NCI-H1417 (cell line): ENCODE results near the gene AMPD3.

Source experiments
- DNase-seq, 3 experiments: peaks; one replicate each; lab custom pipeline; 2025; lab: John Stamatoyannopoulos, UW

The AMPD3 gene

DNA sequence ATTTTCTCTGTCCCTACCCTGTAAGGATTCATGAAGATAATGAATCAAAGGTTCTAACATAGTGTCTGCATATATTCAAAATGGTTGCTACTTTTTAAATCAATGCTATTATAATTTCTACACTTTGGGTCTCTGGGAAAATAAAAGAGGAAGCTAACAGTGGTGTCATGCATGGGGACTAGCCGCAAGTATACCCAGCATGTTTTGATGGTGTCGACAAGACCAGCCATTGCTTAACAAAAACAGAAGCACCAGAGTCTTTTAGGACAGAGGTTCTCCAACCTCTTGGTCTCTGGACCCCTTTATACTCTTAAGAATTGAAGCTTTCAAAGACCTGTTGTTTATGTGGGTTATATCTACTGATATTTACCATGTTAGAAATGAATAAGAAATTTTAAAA is 48.2 kb downstream of the AMPD3 start:
- DNase-seq = no peak

DNA sequence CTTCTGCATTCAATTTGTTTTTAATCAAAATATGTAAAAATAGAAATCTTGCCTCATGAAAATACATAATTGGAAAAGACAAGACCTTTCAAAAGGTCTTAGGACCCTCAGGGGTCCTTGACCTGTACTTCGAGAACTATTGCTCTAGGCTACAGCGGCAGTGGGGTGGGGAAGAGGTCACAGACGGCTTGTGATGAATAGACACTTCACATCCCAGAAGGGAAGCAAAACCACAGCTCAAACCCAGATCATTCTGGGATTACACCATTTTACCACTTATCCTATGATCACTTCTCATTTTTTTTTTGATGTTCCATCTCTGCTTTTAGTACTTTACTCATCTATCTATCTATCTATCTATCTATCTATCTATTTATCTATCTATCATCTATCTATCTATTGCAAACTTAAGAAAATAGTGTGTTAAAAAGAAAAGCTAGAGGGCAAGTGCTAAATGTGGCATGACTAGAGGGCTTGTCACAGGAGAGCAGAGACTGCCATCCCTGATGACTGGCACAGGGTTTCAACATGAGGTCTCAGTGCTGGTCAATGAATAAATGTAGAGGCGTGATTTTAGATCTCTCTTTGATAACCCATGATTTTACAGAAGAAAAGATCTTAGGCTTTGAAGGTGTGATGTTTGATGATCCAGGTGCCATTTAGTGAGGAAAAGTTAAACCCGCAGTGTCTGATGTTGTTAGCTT is 48.9 kb downstream of the AMPD3 start:
- DNase-seq = peak in 1 of 3 experiments; percentile 58

DNA sequence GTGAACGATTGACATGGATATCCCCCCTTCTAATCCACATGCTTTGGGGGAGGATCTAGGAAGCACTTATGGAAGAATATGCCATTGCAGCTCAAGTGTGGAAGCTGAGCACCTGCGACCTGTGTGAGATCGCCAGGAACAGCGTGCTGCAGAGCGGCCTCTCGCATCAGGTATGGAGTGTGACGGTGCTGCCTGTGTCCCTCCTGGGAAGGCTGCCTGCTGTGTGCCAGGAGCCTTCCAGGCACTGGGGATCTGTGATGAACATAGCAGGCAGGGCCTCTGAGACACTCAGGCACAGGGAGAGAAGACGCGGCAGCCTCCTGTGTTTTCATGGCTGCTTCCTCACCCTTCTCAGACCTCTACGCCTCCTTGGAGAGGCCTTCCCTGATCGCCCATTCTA is 49.4 kb downstream of the AMPD3 start:
- peak in 1 of 3 experiments; percentile 91 for DNase-seq

DNA sequence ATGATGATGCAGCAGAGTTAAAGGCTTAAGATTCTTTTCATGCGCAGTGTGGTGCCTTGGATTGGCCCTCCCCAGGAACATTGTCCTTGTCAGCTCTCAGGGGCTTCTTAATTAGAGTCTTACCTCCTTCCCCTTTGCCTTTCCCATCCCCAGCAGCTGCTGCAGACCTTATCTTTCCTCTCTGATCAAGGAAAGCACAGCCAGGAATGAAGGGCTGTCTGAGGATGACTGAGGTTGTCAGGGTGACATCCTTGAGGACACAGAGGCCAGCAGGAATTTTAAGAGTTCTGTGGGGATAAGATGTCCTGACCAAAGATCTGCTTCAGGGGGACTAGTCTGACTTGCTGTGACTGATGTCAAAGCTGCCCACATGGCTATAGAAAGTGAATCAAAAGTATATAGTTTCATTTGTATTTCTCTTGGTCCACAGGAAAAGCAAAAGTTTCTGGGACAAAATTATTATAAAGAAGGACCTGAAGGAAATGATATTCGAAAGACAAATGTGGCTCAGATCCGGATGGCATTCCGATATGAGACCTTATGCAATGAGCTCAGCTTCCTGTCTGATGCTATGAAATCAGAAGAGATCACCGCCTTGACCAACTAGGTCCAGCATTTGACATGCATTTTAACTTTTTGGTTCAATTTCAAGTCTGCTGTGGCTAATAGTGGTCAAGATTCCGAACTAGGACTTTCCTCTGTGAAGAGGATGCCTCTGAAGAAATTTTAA is 50.4 kb downstream of the AMPD3 start:
- no peak for DNase-seq

DNA sequence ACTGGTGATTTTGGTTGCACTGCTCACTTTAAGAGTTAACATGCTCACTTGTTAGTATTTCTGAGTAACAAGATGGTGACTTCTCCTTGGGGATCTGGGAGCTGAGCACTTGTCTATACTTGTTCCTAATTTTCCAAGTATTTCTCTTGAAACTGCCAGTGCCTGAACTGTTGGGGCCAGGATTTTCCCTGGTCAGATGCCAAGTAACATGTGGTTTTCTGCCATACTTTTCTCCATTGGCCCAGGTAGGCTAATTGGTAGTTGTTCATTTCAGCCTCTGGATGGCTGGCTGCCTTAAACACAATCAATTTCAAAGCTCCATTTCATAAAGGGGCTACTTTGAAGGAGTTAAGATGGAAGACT is 50.9 kb downstream of the AMPD3 start:
- no peak for DNase-seq

DNA sequence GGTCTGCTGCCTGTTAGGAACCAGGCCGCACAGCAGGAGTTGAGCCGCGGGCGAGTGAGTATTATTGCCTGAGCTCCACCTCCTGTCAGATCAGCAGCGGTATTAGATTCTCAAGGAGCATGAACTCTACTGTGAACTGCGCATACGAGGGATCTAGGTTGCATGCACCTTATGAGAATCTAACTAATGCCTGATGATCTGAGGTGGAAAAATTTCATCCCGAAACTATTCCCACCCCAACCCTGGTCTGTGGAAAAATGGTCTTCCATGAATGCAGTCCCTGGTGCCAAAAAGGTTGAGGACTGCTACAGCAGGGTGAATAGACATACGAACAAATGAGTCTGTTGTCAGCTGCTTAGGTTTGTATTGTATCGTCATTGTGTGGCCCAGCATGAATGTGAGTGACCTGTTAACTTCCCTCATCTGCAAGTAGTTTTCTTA is 56.1 kb downstream of the AMPD3 start:
- DNase-seq = no peak

DNA sequence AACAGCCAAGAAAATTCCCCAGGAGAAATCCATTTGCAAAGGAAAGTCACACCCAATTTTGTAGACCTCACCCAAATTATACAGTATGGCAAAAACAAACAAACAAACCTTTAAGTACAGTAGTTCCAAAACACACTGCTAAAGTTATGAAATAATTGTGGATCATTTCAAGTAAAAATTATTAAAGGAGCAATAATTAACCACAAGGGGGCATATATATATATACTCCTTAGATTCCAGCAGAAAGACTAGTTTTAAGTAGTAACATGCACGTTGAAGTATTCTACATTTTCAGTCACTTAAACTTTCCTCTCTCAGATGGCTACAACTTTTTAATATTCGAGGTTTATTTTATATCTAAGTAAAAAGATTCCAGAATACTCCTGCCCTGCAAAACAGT is 59.1 kb downstream of the AMPD3 start:
- no peak for DNase-seq

DNA sequence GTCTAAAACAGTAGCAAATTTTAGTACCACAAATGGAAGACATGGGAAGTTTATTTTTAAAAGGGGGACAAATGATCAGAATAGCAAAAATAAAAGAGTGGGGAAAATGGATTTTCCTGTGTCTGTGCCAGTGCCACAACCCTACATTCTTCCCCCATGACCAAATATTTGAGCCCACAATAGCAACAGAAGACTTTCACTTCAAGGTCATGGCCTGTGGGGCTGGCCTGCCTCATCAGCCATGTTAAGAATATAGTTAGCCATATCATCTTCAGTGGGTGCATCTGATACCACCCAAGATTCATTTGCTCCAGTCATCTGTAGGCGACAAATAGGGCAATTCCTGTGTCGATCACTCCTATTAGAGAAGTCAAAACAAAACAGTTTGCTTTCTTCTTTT is 59.6 kb downstream of the AMPD3 start:
- DNase-seq = no peak

DNA sequence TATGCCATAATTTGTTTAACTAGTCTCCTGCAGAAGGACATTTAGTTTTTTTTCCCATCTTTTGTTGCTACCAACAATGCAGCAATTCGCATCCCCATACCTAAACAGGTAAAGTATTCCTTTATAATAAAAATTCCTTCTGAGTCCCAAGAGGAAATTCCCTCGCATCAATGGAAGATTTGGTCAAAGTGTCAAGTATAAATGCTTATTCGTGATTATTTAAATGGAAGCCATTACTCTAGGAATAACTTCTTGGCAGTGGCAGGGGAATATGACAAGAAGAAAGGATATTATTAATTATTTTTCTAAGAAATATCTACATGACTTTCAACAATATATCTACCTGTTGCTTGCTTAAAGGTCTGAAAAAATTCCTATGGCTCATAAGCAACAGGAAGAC is 60.4 kb downstream of the AMPD3 start:
- DNase-seq = no peak

DNA sequence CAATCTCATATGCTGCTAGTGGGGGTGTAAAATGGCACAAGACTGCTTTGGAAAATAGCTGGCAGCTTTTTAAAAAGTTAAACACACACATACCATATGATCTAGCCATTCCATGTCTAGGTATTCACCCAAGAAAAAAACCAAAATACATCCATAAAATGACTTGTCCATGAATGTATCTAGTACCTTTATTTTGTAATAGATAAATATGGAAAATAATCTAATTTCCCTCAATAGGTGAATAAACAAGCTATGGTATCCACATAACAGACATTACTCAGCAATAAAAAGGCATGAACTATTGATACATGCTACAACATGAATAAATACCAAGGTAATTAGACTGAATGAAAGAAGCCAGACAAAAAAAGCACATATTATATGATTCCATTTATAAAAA is 63.1 kb downstream of the AMPD3 start:
- no peak for DNase-seq

DNA sequence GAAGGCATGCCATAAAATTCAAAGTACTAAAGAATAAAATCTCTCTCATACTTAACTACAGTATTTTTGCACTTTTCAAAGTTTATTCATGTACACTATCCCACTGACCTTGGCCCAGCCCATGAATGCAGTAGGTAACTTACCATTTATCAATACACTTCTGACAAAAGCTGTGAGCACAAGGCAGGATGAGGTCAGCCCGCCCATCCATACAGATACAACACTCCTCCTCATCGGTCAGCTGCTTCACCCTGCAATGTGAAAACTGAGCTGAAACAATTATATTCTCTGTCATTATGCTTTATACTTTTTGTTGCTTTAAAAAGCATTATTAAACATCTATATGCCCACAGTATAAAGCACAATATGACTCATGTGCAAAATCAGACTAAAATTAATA is 63.8 kb downstream of the AMPD3 start:
- DNase-seq = no peak

DNA sequence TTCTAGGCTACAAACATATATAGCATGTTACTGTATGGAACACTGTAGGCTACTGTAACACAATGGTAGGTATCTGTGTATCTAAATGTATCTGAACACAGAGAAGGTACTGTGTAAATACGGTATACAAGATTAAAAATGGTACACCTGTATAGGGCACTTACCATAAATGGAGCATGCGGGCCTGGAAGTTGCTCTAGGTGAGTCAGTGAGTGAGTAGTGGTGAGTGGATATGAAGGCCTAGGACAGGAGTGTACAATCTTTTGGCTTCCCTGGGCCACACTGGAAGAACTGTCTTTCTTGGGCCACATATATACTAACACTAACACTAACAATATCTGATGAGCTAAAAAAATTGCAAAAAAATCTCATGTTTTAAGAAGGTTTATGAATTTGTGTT is 64.6 kb downstream of the AMPD3 start:
- DNase-seq = no peak

DNA sequence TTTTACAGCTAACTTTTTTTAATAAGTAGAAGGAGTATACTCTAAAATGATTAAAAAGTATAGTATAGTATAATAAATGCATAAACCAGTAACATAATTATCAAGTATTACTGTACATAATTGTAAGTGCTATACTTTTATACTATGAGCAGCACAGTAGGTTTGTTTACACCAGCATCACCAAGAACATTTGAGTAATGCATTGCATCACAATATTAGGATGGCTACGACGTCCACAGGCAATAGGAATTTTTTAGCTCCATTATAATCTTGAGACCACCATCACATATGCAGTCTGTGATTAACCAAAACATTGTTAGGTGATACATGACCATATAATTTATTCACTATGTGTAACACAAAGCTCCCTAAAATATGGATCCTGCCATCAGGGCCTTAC is 65.5 kb downstream of the AMPD3 start:
- no peak for DNase-seq

DNA sequence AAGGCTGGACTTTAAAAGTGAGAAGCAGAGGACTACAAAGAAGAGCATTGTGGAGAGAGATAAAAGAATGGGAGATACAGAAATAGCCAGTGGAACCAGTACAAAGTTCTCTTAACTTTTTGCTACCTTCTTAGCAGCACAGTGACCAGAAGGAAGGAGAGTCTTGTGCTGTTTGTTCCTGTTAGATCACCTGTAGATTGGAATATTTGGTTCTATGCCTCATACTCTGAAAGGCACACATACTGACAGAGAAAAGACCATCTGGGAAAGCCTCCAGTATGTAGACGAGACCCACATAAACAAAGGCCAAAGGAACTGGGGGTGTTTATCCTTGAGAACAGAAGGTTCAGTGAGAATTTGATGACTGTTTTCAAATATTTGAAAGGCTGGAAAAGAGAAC is 67.2 kb downstream of the AMPD3 start:
- no peak for DNase-seq

DNA sequence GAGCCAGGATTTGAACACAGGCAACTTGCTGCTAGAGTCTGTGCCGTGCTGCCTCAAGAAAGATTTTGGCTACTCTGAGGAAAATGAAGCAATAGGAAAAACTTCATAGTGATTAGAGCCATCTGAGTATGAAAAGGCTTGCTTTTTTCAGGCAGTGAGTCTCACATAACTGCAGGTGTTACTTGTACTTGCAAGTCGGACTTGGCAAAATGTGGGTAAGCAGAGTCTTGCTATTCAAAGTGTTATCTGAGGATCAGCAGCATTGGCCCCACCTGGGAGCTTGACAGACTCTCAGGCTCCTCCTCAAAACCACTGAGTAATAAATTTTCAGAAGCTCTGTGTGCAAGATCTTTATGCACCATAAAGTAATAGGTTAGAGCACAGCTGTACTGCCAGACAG is 67.9 kb downstream of the AMPD3 start:
- peak in 1 of 3 experiments; percentile 44 for DNase-seq

DNA sequence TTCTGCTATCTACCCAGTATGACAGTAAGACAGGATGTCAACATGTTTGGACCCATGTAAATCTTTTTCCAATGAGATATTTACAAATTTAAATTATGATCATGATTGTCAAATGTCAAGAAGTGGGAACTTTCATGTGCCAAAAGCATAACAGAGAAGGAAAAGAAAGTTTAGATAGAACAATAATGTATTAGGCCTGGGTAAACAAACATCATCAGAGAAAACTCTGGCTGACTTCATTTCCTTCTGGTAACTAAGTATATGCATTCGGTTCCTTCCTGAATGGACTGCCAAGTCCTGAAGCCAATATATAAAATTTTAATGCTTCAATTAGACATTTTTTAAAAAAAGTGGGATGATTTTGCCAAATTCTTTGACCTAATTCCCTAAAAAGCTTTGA is 69.4 kb downstream of the AMPD3 start:
- no peak for DNase-seq

DNA sequence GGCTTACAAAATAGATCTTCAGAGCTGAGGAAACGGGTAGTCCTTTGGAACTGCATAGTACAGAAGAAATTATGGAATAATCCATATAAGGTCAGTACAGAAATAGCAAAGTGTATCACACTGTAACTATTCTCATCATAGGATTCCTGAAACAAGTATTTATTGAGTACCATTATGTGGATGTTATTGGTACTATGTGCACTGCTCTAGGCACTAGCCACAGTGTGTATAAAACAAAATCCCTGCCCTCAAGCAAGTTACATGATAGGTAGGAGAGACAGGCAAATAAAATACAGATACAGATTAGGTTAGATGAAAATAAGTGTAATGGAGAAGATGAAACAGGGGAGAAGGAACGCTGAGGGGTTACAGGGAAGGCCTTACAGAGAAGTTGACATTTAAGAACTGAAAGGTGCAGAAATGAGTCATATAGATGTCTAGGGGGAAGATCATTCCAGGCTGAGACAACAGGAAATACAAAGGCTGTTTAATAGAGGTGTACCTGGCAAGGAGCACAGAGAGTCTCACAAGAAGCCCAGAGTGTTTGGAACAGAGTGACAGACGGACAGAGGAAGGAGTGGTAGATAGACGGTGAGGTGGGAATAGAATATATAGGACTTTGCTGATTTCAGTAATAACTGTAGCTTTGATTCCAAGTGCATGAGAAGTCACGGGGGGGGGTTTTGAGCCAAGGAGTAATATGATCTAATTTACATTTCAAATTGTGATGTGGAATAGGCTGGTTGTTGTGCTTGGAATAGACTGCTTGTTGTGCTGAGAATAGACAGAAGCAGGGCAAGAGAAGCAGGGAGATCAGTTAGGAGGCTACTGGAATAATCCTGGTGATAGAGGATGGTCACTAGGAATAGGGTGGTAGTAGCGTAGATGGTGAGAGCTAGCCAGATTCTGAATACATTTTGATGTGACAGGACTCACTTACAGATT is 72.2 kb downstream of the AMPD3 start:
- no peak for DNase-seq

DNA sequence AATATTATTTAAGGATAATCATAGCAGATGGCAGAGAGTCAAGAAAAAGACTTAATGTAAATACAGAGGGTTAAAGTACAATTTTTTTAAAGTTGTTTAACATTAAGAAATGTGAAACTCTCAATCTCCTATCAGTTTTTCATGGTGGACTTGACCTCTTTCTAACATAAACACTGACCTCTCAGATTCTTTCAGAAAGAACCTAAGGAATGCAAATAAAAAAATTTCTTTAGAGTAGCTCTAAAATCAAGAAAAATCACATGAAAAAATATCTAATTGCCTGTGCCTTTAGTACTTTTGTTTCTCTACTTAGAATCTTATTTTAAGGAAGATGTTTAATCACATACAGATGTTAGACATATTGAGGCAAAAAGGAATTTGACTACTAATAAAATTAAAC is 73.1 kb downstream of the AMPD3 start:
- no peak for DNase-seq

DNA sequence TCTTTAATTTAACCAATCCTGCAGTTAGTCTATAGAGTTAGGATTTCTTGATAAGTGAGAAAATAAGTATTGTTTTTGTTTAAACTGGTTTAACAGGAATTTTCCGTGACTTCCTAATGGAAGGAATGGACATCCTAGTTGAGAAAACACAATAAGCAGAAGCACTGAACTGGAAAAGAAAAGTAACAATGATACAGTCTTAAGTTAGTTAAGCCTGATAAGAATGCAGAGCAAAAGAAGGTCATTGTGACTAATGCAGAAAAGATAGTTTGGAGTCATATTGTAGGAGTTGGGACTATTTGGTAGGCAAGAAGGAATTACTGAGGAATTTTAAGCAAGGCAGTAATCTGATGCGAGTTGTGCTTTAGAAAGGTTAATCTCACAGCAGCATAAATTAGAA is 74.2 kb downstream of the AMPD3 start:
- DNase-seq = no peak

DNA sequence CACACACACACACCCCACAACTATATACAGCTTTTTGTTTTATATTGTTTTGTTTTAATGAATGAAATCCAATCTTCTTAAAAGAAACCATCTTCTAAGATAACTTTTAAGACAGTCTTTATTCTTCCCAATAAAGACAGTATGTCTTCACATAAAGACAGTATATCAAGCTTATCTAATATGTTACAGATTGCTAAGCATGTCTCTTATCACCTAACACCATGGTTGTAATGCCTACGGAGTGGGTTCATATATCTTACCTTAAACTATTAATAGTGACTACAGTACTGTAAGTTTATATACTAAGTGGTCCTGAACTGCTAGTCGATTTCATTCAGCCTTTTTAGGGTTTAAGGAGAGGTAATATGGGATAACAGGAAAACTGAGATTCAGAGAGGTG is 77.5 kb downstream of the AMPD3 start:
- no peak for DNase-seq

DNA sequence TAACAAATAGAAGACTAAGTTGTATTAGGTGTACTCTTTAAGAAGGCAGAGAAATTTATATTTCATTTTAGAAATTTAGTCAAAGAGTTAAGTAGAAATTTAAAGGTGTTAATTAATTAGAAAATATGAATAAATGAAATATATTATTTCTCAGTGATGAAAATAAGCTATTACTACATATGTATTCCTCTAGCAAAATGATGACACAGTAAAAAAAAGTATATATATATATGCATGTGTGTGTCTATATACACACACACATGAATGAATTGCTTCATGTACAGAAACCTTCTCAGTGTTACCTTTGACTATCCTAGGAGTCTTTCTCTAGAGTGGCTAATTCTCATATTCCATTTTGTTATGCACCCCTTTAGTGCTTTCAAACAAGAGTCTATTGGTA is 78.3 kb downstream of the AMPD3 start:
- DNase-seq = no peak

DNA sequence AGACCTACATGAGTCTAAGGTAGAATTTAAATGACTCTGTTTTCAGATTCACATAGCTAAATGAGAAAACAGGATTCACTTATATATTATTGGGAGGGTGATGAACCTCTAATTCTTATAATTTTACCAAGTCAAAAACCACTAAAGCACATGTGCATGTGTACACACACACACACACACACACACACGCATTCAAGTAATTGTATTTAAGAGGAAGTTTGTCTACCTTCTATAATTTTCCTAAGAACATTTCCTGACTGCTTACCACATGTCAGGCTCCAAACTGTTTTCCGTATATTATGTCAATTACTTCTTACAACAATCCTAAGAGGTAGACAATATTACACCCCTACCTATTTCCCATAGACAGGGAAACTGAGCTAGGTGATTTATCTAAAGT is 79.3 kb downstream of the AMPD3 start:
- no peak for DNase-seq

DNA sequence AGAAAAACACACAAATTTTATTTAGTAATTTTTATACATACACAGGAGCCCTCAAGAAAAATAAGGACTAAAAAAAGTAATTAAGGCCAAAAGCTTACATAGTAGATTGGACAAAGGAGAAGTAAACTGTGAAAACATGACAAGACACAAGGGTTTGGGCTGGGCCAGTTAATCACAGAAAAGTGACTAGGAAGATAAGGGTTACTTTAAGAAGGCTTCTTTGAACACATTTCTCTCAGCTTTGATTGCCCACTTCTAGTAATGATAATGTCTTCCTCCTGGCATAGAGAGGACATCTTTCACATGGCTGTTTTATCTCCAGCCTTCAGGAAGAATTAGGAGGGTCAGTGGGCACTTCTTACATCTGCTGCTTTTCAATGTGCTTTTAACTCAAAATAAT is 82.5 kb downstream of the AMPD3 start:
- no peak for DNase-seq
